KBM-7 (cell line): ENCODE results near the gene YEATS2.

Source experiments
- DNase-seq: peaks from one replicate; pipeline ENCODE4 v3.0.0-alpha.2; 2015
- in situ Hi-C: fragments of 300-500 bp; cut with MboI; formaldehyde crosslinking; loops from 2 replicates; pipeline ENCODE4 v1.14.3; 2020; ENCODE audit warnings: low sequenced_read_pairs, low pct_unique_long_range_greater_than_20kb, mixed read lengths

The YEATS2 gene

GRCh38 chr3:183801601-183802000 lies 104.0 kb downstream of the YEATS2 start:
- no peak for DNase-seq
- in situ Hi-C loops, result no loop called here

- in situ Hi-C loops, result no loop called here
- DNase-seq, result no peak
Observed at GRCh38 chr3:183802989-183803388, 105.4 kb downstream of the YEATS2 start.

DNA sequence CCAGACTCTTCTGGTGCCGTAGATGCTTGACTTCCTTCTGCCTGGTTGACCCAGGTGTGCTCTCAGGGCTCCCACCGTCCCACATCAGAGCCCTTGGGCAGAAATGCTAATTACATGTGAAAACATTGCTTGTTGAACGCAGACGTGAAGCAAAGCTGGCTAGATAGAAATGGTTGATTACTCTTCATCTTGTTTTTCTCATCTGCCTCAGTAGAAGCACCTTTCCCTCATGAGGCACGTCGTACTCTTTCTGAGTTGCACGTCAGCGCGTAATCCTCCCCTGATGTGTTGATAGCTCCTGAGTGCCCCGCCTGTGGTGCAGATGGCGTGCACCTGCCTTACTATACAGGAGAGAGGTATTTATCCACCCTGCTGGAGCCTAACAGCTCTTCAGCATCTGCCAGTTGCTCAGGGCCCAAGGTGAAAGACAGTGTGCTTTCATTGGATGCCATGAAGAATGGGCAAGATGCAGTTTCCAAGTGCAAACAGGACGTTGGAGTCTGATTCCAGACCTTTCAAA lies 109.7 kb downstream of the YEATS2 start:
- in situ Hi-C loops, result no loop called here
- DNase-seq, result no peak

DNA sequence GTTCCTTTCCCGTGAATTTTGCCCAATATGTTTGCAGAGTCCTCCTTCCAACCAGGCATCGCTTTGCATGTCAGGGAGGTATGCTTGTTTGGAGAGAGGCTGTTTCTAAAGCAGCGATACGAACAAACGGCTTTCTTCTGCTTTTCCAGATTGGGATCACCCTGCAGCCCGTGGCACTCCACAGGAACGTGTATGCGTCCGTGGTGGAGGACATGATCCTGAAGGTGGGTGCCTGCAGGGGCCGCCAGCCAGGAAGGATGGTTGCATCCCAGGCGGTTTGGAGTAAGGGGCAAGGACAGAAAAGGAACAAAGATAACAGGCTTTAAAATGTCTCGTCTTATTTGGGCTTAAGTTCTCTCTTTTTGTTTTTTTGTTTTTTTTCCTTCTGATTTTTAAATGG lies 110.3 kb downstream of the YEATS2 start:
- in situ Hi-C loops, result no loop called here
- no peak for DNase-seq

DNA sequence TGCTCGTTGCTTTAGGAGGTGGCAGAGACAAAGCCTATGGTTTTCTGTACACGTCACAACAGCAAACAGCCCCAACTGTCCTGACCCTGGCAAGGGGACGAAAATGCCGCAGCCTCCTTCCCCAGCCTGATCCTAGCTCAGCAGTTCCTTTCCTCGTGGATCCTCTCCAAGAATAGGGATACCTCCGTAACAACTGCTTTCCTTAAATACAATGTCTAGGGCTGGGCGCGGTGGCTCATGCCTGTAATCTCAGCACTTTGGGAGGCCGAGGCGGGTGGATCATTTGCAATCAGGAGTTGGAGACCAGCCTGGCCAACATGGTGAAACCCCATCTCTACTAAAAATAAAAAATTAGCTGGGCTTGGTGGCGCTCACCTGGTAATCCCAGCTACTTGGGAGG lies 110.8 kb downstream of the YEATS2 start:
- in situ Hi-C loops, result no loop called here
- DNase-seq, result no peak

- no peak for DNase-seq
- in situ Hi-C loops, result no loop called here
Observed at GRCh38 chr3:183809270-183809669, 111.7 kb downstream of the YEATS2 start.

- DNase-seq, result no peak
- in situ Hi-C loops, result no loop called here
Observed at GRCh38 chr3:183810643-183811594, 113.3 kb downstream of the YEATS2 start.

DNA sequence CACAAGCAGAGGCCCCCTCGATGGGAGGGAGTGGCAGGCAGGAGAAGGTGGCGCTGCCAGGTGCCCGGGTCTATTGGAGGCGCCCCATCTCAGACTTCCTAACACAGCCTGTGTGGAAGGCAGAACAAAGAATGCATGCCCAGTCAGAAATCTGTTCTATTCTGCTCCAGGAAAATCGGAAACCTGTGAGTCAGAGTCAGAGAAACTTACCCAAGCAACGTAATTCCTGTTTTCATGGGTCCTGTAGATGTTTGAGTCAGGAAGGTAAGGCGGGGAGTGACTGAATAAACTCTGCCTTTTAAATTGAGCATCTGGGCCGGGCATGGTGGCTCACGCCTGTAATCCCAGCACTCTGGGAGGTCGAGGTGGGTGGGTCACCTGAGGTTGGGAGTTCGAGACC lies 114.0 kb downstream of the YEATS2 start:
- DNase-seq, result no peak
- in situ Hi-C loops, result no loop called here

- no peak for DNase-seq
- in situ Hi-C loops, result no loop called here
Observed at GRCh38 chr3:183812761-183813445, 115.3 kb downstream of the YEATS2 start.

GRCh38 chr3:183814240-183814639 lies 116.6 kb downstream of the YEATS2 start:
- no peak for DNase-seq
- in situ Hi-C loops, result no loop called here

DNA sequence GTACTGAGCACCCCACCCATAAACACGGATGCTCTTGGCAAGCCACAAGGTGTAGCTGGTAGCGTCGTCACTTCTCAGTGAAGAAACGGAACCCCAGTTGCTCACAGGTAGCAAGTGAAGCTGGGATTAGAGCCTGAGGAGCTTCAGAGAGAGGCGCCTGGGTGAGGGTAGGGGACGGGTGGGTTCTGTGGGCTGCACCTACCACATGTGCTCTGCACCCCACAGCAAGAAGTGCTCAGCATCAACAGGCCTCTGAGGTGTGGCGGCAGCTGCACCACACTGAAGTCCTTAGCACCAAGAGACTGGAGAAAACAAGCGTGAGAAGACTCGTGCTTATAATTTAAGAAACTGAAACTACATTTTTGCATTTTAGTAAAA lies 118.0 kb downstream of the YEATS2 start:
- in situ Hi-C loops, result no loop called here
- no peak for DNase-seq

GRCh38 chr3:183815951-183816475 lies 118.4 kb downstream of the YEATS2 start:
- in situ Hi-C loops, result no loop called here
- DNase-seq, result no peak

DNA sequence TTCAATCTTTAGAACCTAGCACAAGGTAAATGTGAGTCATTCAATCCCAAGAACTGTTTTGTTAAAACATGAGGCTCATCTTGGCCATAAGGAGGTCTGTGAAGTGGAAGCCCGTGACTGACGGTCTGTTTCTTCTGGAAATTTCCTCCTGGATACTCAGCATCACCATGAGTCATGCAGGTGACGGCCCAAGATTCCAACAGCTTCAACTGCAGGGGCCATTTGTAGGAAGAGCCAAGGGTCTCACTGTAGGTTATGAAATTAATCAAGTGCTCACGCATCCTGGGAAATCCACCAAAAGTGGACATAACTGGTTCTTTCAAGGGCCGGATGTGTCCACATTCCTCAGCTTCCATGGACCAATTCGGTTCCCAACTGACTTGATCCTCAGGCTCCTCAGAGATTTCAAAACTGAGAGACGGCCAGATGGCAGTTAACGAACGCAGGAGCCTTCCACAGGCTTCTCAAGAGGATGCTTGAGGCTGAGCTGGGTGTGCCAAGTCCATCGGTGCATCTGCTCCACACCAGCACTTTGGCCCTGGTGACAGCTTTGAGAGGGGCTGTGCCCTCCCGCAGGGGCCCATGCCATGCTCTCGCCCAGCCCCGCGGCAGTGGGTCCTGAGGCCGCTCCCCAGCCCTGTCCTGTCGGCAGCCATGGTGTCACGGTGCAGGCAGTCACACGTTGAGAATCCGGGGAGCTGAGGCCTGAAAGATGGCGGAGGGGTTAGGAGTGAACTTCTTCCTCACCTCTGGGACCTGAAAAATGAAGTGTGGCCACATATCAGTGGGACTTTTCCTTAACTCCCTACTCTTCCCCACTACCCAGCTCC lies 119.3 kb downstream of the YEATS2 start:
- no peak for DNase-seq
- in situ Hi-C loops, result no loop called here

GRCh38 chr3:183817639-183818038 lies 120.0 kb downstream of the YEATS2 start:
- no peak for DNase-seq
- in situ Hi-C loops, result no loop called here

DNA sequence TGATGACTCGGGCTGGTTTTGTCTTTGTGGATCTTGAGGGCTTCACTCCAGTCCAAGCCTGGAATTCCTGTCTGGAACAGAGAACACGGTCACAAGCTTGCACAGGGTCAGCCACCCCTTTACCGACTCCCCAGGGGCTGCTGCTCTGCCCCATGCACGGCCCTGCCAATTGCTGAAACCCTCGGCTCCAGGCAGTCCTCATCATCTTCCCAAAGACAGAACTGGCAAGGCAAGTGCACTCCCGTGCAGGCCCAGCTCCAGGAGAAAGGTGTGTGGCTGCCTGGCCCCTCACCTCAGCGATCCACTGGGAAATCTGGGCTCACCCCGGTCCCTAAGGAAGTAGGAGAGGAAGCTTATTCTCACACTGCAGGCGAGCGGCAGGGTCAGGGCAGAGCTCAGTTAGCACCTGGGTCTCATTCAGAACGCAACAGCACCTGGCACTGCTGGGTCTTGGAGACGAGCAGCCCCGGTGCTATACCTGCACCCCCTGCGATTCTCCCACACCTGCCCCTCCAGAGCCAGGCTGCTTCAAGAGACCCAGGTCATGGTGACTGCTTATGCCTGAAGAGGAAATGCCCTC lies 120.5 kb downstream of the YEATS2 start:
- DNase-seq, result no peak
- in situ Hi-C loops, result no loop called here

DNA sequence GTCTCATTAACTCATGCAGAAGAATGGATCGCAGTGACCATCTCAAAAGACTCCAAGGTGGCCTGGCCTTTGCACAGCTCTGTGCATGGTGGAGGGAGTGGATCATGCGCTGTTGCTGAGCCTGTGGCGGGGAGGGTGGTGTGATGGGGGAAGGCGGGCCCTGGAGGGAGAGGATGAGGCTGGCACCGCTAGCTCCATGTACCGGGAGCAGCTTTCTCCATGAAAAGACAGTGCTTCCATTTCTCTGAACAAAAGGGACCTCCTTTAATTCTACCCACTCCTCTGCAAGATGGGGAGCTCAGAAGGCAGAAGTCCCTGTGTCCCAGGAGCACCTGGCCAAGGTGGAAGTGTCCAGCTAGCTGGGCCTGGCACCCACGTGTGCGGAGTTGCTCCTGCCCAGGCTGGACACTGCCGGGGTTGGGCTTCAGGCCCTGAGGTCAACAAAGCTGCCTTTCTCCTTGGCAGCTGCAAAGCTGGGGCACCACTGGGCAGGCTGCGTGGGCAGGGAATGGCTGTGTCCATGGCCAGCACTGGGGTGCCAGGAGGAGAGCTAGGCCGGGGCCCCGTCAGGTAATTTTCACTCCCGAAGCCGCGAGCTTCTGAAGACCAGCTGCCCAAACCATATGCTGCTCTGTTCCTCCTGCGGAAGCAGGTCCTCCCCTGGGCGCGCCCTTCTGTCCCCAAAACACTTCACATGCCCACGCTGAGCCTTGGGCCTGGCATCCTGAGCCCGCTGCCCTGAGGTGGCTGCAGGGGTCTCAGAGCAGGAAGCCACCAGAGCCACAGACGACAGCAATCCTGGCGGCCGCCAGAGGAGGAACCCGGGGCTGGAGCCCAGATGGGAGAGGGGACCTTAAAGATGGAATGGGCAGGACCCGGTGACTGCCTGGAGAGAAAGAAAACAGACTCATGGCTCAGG lies 121.4 kb downstream of the YEATS2 start:
- DNase-seq, result no peak
- in situ Hi-C loops, result no loop called here

GRCh38 chr3:183819831-183820230 lies 122.2 kb downstream of the YEATS2 start:
- DNase-seq, result no peak
- in situ Hi-C loops, result no loop called here

DNA sequence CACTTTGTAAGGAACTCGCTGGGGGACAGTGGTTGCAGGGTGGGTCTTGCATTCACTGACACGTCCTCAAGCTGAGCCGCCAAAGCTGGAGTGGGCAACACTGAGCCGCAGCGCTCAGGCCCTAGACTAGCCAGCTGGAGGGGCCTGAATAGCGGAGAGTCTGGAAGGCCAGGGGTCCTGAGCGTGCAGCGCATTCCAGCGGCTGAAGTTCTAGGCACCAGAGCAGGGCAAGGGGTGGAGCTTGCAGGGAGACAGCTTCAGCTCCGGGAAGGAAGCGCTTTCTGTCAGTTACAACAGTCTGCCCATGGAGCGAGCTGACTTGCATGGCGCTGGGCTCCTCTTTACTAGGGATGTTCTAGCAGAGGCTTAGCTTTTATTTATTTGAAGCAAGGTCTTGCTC lies 125.0 kb downstream of the YEATS2 start:
- no peak for DNase-seq
- in situ Hi-C loops, result no loop called here
